GM19468 (cell line): ENCODE data around the gene CDC14A.
"Not testable (repeated sequence)": the region's sequence is repeated elsewhere in the genome, so short reads cannot be mapped to it uniquely, and the experiment has no call there.

Experiments used
- ATAC-seq: cut with Tn5 transposase; IDR thresholded peaks from one replicate; pipeline ENCODE4 v1.9.1; 2021; ENCODE audit warnings: mild to moderate bottlenecking, moderate library complexity, moderate number of reproducible peaks; ENCODE audit not compliant: unreplicated experiment; ENCODE audit errors: extremely low read depth

Gene CDC14A

DNA sequence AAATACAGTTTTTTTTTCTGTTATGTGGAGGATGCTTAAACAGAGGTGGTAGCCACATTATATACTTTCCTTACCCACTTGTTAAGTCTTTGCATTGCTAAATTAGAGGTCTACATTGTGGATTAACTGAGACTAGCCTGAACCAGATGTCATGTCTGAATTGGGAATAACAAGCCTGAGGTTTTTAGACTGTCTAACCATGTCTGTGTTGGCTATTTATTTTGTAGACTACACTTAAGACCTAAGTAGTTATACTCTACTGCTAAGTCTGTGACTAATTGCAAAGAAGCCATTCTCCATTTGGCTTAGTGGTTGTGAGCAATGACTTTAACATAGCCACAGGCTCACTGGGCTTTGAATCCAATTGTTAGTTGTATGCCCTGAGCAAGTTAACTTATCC lies 45.4 kb downstream of the CDC14A start:
- no peak for ATAC-seq

DNA sequence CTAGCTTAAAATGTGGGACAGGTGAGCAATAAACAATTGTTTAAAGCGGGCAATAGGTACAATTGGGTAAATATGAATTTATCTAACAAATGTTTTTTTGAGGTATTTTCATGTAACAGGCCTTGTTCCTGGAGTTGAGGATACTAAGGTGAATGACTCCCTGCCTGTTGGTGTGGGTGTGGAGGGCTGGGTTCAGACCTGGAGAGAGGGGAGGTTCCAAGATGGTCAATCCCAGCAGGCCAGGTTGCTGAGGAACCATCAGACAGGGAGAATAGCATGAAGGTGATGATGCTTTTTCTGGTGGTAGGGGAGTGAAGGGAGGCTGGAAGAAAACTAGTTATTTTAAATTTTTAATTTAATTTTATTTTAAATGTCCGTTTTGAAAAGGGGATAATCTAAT lies 46.3 kb downstream of the CDC14A start:
- no peak for ATAC-seq

- ATAC-seq: no peak
Observed at GRCh38 chr1:100400404-100400803, 48.1 kb downstream of the CDC14A start.

DNA sequence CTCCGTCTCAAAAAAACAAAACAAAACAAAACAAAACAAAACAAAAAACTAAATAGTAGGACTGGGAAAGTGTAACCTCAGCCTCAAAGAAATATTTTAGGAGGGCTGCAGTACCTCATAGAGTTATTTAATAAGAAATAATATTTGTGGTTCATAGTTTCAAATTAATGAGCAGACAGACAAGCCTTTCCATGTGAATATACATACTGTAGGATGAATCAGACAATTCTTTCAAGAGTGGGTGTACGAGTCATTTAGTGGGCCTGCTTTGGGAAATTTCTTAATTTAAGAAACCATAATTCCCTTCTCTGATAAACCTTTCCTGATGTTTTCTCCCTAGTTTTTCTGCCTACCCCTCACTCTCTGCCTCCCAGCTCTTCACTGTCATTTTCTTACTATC lies 52.5 kb downstream of the CDC14A start:
- ATAC-seq: no peak

- ATAC-seq: not testable (repeated sequence)
Observed at GRCh38 chr1:100405902-100406301, 53.6 kb downstream of the CDC14A start.

DNA sequence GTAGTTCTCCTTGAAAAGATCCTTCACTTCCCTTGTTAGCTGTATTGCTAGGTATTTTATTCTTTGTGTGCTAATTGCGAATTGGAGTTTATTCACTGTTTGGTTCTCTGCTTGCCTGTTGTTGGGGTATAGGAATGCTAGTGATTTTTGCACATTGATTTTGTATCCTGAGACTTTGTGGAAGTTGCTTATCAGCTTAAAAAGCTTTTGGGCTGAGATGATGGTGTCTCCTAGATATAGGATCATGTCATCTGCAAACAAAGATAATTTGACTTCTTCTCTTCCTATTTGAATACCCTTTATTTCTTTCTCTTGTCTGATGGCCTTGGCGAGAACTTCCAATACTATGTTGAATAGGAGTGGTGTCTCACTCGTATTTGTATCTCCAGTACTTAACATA lies 55.1 kb downstream of the CDC14A start:
- not testable (repeated sequence) for ATAC-seq

DNA sequence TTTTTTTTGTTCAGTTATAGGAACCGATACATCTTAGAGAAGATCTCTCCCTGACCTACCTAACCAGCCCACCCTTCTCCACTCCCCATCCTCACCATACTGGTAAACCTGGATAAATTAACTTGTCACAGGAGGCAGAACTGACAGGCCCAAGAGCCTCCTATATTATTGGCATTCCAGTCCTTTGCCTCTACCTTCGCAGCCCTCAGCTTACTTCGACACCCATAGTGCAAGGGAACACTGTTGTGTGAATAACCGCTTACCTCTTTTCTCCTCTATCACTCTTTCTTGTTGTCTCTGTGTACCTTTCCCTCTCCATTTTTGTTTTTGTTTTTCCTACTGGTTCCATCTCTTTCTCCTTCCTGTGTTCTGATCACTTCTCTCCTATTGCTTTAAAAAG lies 58.7 kb downstream of the CDC14A start:
- no peak for ATAC-seq

GRCh38 chr1:100411574-100411973 lies 59.3 kb downstream of the CDC14A start:
- no peak for ATAC-seq

DNA sequence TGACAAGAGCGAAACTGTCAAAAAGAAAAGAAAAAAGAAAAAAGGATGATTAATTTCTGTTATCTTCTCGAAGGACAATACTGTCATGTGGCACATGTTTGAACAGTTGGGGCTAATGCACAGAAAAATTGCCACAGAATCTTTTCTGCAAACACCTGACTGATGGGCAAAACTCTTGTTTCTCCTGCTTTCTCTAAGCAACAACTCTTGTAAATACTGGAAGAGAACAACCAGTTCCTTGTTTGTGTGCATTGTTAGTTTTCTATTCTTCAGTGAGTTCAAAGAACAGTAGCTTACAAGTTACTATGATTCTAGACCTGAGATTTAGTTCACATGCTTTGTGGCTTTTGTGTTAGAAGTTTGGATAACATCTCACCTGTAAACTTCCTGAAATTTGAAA lies 60.7 kb downstream of the CDC14A start:
- ATAC-seq: no peak

DNA sequence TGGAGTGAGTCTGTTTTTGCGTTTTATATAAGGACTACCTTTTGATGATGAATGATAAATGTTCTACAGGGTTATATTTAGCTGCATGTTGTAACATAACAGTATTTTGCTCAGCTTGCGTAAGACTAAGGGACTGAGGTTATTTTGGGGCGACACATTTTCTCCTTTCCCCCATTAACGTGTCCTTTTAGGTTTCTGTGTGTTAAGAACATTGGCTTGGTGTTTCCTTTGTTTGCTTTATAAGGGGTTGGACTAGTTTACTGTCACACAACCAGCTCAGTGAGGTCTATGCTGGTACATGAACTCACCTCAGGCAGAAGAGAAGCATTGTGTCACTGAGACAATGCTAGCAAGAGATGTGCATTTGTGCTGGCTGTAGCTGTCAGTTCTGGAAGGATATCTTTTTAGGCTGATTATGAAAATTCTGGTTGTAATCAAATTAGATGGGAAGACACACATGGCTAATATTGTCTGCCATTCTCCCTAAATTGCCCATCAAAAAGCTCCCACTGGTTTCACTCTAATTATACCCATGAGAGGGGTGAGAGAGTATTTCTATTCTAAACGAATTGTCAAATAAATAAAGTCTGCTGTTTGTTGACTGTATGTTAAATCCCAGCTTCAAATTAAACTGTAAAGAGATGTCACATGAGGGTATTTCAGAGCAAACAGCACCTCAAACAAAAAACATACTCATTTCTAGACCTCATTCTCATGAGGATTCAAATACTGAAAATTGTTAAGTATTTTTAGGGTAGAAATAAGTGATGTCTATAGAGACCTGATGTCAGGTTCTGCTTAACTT lies 62.6 kb downstream of the CDC14A start:
- no peak for ATAC-seq

GRCh38 chr1:100415498-100415778 lies 63.1 kb downstream of the CDC14A start:
- no peak for ATAC-seq

GRCh38 chr1:100419072-100419471 lies 66.8 kb downstream of the CDC14A start:
- no peak for ATAC-seq

- no peak for ATAC-seq
Observed at GRCh38 chr1:100422065-100422464, 69.8 kb downstream of the CDC14A start.

GRCh38 chr1:100423832-100424337 lies 71.6 kb downstream of the CDC14A start:
- peak; percentile 67 for ATAC-seq

DNA sequence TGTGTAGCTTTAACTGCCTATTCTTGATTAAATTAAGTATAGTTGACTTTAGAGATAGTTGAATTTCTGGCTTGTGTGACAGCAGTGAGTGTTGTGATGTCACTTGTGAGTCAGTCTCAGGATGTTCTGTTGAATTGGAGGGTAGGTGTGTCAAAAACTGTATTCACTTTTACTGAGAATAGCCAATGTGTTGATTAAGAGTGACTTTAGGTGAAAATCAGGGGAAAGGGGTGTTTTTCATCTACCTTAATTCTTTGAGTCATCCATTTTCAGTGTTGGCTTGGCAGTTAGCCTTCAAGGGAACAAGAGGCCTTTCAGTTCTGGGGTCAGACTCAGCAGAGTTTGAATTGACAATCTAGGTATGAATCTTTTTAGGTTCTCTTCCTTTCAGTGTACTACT lies 75.9 kb downstream of the CDC14A start:
- no peak for ATAC-seq

GRCh38 chr1:100430325-100430756 lies 78.0 kb downstream of the CDC14A start:
- no peak for ATAC-seq

GRCh38 chr1:100431954-100432353 lies 79.6 kb downstream of the CDC14A start:
- ATAC-seq: no peak

- no peak for ATAC-seq
Observed at GRCh38 chr1:100433563-100433962, 81.3 kb downstream of the CDC14A start.

DNA sequence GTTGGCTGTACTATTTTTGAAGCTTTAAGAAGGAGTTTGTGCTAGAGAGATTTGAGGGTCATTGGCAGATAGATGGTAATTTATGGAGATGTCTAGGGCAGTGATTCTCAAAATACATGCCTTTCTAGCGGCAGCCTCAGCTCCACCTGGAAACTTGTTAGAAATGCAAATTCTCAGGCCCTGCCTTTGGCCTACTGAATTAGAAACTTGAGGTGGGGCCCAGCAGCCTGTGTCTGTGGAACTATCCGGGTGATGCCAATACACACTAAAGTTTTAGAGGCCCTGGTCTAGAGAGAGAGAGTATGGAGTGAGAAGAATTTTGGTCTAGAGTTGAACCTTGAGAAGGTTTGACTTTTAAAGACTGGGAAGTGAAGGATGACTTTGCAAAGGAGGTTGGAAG lies 82.5 kb downstream of the CDC14A start:
- no peak for ATAC-seq

DNA sequence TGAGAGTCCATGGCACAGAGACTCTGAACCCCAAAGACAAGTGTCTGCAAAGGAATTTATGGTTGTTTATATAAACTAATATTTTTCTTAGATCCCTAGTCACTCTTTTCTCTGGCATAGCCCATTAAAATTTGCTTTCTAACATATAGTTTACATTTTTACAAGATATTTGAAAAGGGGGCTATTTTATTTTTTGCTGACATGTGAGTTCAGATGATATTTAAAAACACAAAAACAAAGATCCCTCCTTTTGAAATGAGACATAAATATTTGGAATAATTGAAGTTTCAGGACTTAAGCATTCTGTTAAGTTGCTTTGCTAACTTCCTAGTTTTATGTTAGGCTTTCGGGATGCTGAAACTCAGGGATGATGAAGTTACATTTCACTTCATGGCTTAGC lies 86.1 kb downstream of the CDC14A start:
- ATAC-seq: no peak

DNA sequence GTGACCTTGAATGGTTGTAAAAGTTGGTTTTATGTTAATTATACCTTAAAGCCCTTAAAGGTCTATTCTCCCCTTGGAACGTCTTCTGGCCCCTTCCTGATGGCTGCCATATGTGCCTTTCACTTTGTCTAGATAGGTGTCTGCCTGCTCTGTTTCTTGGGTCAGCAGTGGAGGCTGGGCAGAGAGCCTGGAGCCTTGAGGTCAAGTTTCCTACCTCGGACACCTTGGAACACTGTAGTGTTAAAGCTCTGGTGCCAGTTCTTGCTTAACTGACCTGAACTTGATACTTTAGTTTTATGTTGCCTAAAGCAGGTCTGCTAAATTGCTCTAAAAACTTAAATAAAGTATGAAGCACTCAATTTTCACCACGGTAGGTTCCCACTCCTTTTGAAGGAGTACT lies 86.5 kb downstream of the CDC14A start:
- no peak for ATAC-seq

- ATAC-seq: no peak
Observed at GRCh38 chr1:100440075-100440809, 87.9 kb downstream of the CDC14A start.
